Sciatic nerve (tissue), 2 donors: ENCODE measurements around the gene TEKT1. TPM values are rescaled to one million over a fixed set of nuclear protein-coding genes. Genes with fewer than 3 reads are reported as not detected.
"Not testable (repeated sequence)": the region's sequence is repeated elsewhere in the genome, so short reads cannot be mapped to it uniquely, and the experiment has no call there.

Experiments
- ATAC-seq: fragments of 200-7000 bp; cut with Tn5 transposase; one replicate; pipeline ENCODE4 v1.9.1; 2020; ENCODE audit warnings: mild to moderate bottlenecking, moderate library complexity
- DNase-seq: peaks from one replicate; pipeline ENCODE4 v3.0.0-alpha.2; 2020; ENCODE audit warnings: low spot score
- intact Hi-C: fragments of 100-400 bp; cut with DNase I; formaldehyde crosslinking; loops from one replicate; pipeline ENCODE4 v1.14.2; 2022
- total RNA-seq: library from RNA; stranded (reverse); fragmentation: NEBNext Ultra II Directional; extraction: Animal tissue kit (Norgen Biotek cat#: 25700); gene quantifications from one replicate; pipeline ENCODE4 v1.2.1, GENCODE V29; 2021
- donor health status: DM: no; HTN: no; CAD: no.
- donor health status: DM: no; HTN: no; CAD: no.

TEKT1 gene
- 0.89 TPM for total RNA-seq

DNA sequence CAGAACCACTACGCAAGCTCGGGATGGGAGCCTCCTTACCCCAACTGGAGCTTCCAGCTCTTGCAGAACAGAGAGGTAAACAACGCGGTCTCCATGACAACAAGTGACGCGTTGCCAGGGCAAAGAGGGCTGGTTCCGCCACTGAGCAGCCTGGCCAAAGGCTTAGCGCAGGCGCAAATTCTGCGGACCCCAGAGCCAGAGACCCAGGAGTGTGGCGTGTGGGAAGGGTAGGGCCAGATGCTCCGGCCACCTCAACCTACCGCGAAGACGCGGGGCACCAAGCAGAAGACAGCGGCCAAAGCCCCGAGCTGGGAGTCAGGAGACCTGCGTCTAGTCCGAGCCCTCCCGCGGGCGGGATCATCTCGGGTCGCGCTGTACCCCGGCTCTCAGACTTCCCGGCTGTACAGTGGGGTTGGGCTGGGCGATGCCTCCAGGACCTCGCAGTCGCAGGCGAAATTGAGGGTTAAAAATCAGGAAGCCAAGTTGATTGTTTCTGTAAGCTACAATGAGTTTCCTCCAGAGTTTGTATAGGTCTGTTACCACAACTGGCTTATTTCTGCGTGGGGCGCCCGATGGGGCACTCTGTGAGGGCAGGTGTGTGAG is at the start of gene TEKT1:
Gene TEKT1 (minus strand): TSS at position 69 of the 603 bp plus-strand sequence. CDS start 1,353 bp downstream, outside the sequence.
- intact Hi-C loops, result no loop called here
- ATAC-seq, result peak; percentile 81
- DNase-seq, result peak; percentile 77

- DNase-seq, intact Hi-C loops, ATAC-seq: not testable (repeated sequence)
Measured at GRCh38 chr17:6879221-6879975, 47.9 kb upstream of the TEKT1 start.

DNA sequence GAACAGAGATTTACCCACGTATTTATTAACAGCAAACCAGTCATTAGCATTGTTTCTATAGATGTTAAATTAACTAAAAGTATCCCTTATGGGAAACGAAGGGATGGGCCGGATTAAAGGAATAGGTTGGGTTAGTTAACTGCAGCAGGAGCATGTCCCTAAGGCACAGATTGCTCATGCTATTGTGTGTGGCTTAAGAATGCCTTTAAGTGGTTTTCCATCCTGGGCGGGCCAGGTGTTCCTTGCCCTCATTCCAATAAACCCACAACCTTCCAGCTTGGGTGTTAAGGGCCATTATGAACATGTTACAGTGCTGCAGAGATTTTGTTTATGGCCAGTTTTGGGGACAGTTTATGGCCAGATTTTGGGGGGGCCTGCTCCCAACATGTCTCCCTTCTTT is 43.7 kb upstream of the TEKT1 start:
- ATAC-seq, intact Hi-C loops, DNase-seq: not testable (repeated sequence)

DNA sequence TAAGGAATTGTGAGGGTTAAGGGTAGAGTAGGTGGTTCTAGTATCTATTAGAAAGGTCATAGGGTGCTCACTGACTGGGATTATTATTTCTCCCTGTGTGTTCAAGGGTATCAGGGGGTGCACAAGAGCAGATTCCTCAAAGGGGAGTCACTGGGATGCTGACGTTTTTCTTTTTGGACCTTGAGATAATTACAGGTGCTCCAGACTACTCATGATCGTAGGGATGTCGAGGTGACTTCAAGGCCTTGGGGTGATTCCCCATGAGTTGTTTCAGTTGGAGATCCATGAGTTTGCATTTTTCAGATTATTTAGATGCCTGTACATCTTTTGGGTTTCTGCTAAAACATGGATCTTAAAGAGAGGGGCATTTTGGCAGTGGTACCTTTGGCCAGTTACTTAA is 41.4 kb upstream of the TEKT1 start:
- ATAC-seq, result no peak
- DNase-seq, result no peak
- intact Hi-C loops, result no loop called here

DNA sequence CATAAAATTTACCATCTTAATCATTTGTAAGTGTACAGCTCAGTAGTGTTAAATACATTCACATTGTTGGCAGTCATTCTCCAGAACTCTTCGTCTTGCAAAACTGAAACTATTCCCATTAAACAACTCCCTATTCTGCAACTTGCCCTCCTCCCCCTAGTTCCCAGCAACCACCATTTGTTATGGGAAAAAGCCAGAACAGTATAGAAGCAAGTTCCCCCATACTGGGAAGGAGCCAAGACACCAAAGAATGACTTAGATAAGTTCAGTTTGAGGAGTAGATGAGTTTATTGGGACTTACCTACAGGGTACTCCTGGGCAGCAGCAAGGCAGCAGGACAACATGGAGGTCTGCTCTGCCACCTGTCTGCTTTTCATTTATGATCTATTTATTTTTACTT is 39.3 kb upstream of the TEKT1 start:
- no peak for DNase-seq
- no peak for ATAC-seq
- intact Hi-C loops, result no loop called here

GRCh38 chr17:6868582-6868981 is 37.1 kb upstream of the TEKT1 start:
- intact Hi-C loops, result no loop called here
- ATAC-seq (no peak), DNase-seq (no peak)

GRCh38 chr17:6867849-6868248 is 36.3 kb upstream of the TEKT1 start:
- intact Hi-C loops, result no loop called here
- DNase-seq (no peak), ATAC-seq (no peak)

DNA sequence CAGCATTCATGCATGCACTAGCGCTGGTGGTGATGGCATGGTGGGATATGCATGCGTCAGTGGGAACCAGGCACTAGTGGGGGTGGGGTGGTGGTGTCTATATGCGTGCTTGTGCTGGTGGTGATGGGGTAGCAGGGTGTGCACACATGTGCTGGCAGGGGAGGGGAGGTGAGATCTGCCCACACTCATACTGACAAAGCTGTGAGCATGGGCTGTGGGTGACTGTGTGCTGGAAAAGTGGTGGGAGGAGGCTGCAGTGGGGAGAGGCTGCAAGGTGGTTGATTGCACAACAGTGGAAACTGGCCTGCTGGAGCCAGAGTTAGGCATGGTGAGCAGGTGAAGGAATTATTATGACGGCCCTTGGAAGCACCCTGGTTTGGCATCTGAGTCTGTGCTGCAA is 31.3 kb upstream of the TEKT1 start:
- intact Hi-C loops, result no loop called here
- no peak for DNase-seq
- no peak for ATAC-seq

- intact Hi-C loops, result no loop called here
- no peak for DNase-seq
- ATAC-seq, result no peak
Measured at GRCh38 chr17:6862122-6862521, 30.6 kb upstream of the TEKT1 start.

DNA sequence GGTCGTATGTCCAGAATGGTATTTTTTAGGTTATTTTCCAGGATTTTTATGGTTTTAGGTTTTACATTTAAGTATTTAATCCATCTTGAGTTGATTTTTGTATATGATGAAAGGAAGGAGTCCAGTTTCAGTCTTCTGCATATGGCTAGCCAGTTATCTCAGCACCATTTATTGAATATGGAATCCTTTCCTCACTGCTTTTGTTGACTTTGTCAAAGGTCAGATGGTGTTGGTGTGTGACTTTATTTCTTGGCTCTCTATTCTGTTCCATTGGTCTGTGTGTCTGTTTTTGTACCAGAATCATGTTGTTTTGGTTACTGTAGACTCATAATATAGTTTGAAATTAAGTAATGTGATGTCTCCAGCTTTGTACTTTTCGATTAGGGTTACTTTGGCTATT is 26.4 kb upstream of the TEKT1 start:
- intact Hi-C loops, result no loop called here
- ATAC-seq (no peak), DNase-seq (no peak)

DNA sequence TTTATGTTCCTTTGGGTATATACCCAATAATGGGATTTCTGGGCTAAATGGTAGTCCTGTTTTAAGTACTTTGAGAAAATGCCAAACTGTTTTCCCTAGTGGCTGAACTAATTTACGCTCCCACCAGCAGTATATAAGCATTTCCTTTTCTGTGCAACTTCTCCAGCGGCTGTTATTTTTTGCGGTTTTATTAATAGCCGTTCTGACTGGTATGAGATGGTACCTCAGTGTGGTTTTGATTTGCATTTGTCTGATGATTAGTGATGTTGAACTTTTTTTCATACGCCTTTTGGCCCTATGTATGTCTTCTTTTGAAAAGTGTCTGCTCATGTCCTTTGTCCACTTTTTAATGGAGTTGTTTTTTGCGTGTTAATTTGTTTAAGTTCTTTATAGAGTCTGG is 25.8 kb upstream of the TEKT1 start:
- DNase-seq (no peak), ATAC-seq (no peak)
- intact Hi-C loops, result no loop called here

DNA sequence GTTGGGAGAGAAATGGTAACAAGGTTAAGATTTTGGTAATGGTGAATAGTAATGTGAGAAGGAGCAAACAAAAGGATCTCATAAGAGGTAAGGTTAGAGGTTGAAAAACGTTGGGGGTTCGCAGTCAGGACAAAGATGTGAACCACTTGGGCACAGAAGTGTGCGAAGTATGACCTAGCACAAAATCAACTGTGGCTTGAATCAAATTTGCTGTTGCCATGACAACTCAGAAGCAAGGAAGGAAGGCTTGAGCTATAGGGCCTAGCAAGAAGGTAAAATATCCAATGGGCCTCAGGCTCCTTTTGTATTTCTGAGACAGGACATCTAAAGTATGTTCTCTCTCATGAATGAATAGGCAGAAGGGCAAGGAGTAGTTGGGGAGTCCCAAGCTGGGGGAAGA is 24.5 kb upstream of the TEKT1 start:
- DNase-seq, result no peak

GRCh38 chr17:6853764-6854442 is 22.4 kb upstream of the TEKT1 start:
- DNase-seq, result no peak
- intact Hi-C loops, result no loop called here
- ATAC-seq, result no peak

More for the DNA sequence above, 24.5 kb upstream of the TEKT1 start:
- intact Hi-C loops, result loop anchor here (1.0 kb wide), 1 partner anchor 20 kb away; no protein-coding TSS in a partner anchor
- no peak for ATAC-seq

- not testable (repeated sequence) for ATAC-seq, DNase-seq
- intact Hi-C loops, result loop anchor here (10.0 kb wide), 1 partner anchor 174 kb away; no protein-coding TSS in a partner anchor
Measured at GRCh38 chr17:6848545-6849179, 17.1 kb upstream of the TEKT1 start.

GRCh38 chr17:6846138-6846537 is 14.6 kb upstream of the TEKT1 start:
- not testable (repeated sequence) for DNase-seq, ATAC-seq
- intact Hi-C loops, result loop anchor here (10.0 kb wide), 1 partner anchor 171 kb away; no protein-coding TSS in a partner anchor

DNA sequence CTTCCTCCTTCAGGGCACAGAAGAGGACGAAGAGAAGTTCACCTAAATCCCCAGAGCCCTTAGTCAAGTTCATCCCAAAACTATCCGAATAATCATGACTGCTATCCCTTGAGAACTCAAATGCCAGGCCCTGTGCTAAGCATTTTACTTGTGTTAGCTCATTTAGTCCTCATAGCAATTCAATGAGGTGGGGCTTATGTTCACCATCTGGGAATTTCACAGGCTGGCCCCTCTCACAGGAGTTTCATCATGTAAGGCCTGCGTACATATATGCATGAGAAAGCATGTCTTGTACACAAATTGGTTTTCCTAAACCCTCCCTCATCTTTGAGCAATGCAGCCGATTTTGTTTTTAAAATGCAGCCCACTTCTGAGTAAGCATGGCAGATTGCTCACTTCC is 12.9 kb upstream of the TEKT1 start:
- not testable (repeated sequence) for ATAC-seq, DNase-seq
- intact Hi-C loops, result loop anchor here (10.0 kb wide), 1 partner anchor 170 kb away; no protein-coding TSS in a partner anchor

DNA sequence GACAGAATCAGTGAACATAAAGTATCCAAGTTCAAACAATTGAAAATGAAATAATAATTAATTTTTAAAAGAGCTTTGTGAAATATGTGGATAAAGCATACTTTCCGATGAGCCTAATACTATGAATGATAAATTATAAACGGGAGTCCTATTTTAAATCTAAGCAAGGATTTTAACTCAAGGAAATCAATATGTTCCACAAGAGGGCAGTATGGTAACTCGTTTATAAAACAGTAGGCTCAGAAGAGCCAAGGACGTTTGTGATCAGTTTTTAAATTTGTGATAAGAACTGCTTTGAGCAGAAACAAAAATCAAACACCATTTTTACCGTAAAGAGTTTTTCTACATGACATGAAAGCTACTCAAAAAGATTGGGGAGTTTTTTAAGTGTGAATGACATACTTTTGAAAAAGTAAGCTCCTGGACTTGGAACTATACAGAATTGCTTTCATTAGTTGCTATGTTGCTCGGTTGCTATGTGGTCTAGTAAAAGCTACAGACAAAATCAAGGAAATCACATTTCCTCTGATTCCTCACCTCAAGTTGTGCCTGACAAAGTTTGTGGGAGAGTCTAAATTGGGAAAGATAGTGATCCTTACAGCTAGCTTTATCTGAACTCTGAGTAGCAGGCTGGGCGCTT is 11.8 kb upstream of the TEKT1 start:
- DNase-seq (no peak), ATAC-seq (peak; percentile 64)
- intact Hi-C loops, result loop anchor here (10.0 kb wide), 1 partner anchor 169 kb away; no protein-coding TSS in a partner anchor

GRCh38 chr17:6841769-6842168 is 10.2 kb upstream of the TEKT1 start:
- ATAC-seq, DNase-seq: not testable (repeated sequence)
- intact Hi-C loops, result loop anchor here (10.0 kb wide), 1 partner anchor 167 kb away; no protein-coding TSS in a partner anchor
